Fibroblast of villous mesenchyme (primary cell): ENCODE measurements around the gene PIK3AP1. TPM values are rescaled to one million over a fixed set of nuclear protein-coding genes. Genes with fewer than 3 reads are reported as not detected.
"Not testable (repeated sequence)": the region's sequence is repeated elsewhere in the genome, so short reads cannot be mapped to it uniquely, and the experiment has no call there.

Source experiments
- DNase-seq: peaks from one replicate; pipeline ENCODE4 v3.0.0-alpha.2; 2010; ENCODE audit warnings: low read depth
- H3K4me3 ChIP-seq: 2 replicates; pipeline ENCODE4 v1.5.1; 2011; ENCODE audit warnings: low read depth, mild to moderate bottlenecking, low read length
- small RNA-seq: library from RNA; depleted of rRNA; stranded (forward); fragments of <200 nt; gene quantifications from one replicate; pipeline ENCODE3, GENCODE V24; 2012
- total RNA-seq: library from RNA; depleted of rRNA; stranded (reverse); fragments of >200 nt; gene quantifications from 2 replicates; pipeline ENCODE4 v1.2.3, GENCODE V29; 2012
- TF ChIP-seq, protein P1 (sequence below): IDR thresholded peaks from 2 replicates; pipeline ENCODE4 v1.5.1; 2012; ENCODE audit warnings: low read depth, mild to moderate bottlenecking, low read length; ENCODE audit not compliant: insufficient read depth

The PIK3AP1 gene
- total RNA-seq, 1 donor, result not detected

- no peak for DNase-seq
- TF ChIP-seq, protein P1, sequence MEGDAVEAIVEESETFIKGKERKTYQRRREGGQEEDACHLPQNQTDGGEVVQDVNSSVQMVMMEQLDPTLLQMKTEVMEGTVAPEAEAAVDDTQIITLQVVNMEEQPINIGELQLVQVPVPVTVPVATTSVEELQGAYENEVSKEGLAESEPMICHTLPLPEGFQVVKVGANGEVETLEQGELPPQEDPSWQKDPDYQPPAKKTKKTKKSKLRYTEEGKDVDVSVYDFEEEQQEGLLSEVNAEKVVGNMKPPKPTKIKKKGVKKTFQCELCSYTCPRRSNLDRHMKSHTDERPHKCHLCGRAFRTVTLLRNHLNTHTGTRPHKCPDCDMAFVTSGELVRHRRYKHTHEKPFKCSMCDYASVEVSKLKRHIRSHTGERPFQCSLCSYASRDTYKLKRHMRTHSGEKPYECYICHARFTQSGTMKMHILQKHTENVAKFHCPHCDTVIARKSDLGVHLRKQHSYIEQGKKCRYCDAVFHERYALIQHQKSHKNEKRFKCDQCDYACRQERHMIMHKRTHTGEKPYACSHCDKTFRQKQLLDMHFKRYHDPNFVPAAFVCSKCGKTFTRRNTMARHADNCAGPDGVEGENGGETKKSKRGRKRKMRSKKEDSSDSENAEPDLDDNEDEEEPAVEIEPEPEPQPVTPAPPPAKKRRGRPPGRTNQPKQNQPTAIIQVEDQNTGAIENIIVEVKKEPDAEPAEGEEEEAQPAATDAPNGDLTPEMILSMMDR, result no peak
- H3K4me3 ChIP-seq, result no peak overlapping the region
Observed at GRCh38 chr10:96560966-96561887, 159.1 kb downstream of the PIK3AP1 start.

GRCh38 chr10:96560489-96560888 lies 159.8 kb downstream of the PIK3AP1 start:
- H3K4me3 ChIP-seq, result no peak overlapping the region
- TF ChIP-seq, protein P1, result no peak
- no peak for DNase-seq

- peak; percentile 19 for DNase-seq
- H3K4me3 ChIP-seq, result no peak overlapping the region
- TF ChIP-seq, protein P1, result peak; percentile 36
Observed at GRCh38 chr10:96556003-96556402, 164.3 kb downstream of the PIK3AP1 start.

DNA sequence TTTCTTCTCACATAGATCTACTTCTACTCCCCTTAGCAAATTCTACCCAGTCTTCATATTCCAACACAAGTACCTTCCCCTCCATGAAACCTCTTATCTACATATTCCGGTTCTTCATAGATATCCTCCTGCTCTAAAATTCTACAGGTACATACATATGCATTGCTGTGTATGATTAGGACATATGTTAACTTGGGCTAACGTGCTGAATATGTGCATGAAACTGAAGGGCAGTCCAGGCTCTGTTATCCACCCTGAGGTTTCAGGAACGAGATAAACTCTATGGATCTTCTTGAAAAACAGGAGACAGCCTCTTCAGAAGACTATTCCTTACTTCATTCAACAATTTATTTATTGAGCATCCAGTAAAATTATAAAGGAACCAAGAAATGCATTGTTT lies 165.0 kb downstream of the PIK3AP1 start:
- H3K4me3 ChIP-seq, result no peak overlapping the region
- TF ChIP-seq, protein P1, result no peak
- no peak for DNase-seq

DNA sequence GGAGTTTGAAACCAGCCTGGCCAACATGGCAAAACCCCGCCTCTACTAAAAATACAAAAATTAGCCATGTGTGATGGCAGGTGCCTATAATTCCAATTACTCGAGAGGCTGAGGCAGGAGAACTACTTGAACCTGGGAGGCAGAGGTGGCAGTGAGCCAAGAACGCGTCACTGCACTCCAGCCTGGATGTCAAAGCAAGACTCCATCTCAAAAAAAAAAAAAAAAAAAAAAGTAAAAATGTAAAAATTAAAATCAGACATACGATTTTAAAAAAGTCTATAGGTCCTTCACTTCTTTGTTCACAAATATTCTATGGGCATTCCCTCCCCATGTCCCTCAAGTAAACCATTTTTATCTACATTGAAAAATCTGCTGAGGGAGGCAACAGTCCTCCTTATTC lies 171.7 kb downstream of the PIK3AP1 start:
- DNase-seq, result no peak
- no peak overlapping the region for H3K4me3 ChIP-seq
- TF ChIP-seq, protein P1, result no peak

DNA sequence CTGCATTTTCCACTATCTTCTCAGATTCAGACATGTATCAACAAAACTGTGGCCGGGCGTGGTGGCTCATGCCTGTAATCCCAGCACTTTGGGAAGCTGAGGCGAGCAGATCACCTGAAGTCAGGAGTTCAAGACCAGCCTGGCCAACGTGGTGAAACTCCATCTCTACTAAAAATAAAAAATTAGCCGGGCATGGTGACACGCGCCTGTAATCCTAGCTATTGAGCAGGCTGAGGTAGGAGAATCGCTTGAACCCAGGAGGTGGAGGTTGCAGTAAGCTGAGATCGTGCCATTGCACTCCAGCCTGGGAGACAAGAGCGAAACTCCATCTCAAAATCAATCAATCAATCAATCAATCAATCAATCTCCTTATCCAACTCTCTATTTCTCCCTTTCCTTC lies 174.8 kb downstream of the PIK3AP1 start:
- not testable (repeated sequence) for DNase-seq, H3K4me3 ChIP-seq

Small RNAs within 50 kb of the gene (small RNA-seq; reads per million reads assigned to genes)
- gene RNA5SP324, result not detected
- gene RNU6-1274P, result not detected

Other genes starting within 250 kb of the PIK3AP1 start
- under 0.01 TPM in 1 of 2 replicates, not detected in the other for gene TLL2, start 206.6 kb downstream of the PIK3AP1 start, total RNA-seq
- gene TM9SF3, start 133.5 kb downstream of the PIK3AP1 start, total RNA-seq, result 92.1 and 147 TPM in 2 replicates
- 31.6 and 58.7 TPM in 2 replicates for gene LCOR, start 111.8 kb upstream of the PIK3AP1 start, total RNA-seq